Measurements from ENCODE around the gene PABPN1.

The PABPN1 gene

DNA sequence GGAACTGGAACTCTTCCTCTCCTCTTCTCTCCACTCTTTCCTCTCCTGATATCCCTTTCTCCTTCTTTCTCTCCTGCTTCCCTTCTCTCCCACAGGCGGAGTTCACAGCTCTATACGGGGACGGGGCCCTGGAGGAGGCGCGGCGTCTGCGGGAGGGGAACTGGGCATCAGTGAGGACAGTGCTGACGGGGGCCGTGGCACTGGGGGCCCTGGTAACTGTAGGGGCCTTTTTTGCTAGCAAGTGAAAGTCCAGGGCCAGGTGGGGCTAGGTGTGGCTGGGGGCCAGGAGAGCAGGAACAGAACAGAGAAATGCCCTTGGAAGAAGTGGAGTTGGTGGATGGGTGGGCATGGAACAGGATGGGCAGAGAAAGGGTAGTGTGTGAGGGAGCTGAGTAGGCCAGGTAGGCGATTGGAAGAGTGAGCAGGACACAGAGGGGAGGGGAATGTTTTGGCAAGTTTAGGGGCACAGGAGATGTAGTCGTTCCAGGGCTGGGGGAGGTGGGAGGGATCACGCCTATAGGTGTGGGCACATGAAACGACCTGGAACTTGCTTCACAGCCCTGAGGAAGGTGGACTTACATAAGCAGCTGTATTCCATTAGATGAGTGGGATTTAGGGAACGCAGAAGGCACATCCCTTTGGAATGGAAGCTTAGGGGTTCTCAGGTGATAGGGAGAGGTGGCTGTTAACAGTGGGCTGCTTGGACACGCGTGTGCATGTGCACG lies 12.4 kb upstream of the PABPN1 start:
- H3K27me3 ChIP-seq (ENCODE audit: insufficient read depth, low read length, poor library complexity), result no peaks in the 10 kb centered on the region
- TF ChIP-seq EZH2 (IDR thresholded peaks at IDR 0.05; ENCODE audit: borderline replicate concordance, low read depth, low read length, severe bottlenecking) (no peak), CTCF (IDR thresholded peaks at IDR 0.05; ENCODE audit: borderline replicate concordance, extremely low read depth, low read length, poor library complexity, severe bottlenecking) (no peak)
- H3K9ac ChIP-seq (ENCODE audit: low read depth, low read length), result no peak overlapping the region
- peaks cover 35% of the 10 kb centered on the region for H3K4me1 ChIP-seq (ENCODE audit: insufficient read depth, low read length)
- no peaks in the 10 kb centered on the region for H4K20me1 ChIP-seq (ENCODE audit: insufficient read depth, low read length)
- H3K36me3 ChIP-seq (ENCODE audit: insufficient read depth, low read length), result 0 out of 2 replicates have a peak, but pooled peaks cover 3% of the 10 kb centered on the region
- H3K9me3 ChIP-seq (ENCODE audit: insufficient read depth, low read length, severe bottlenecking), result no peaks in the 10 kb centered on the region
- no peak overlapping the region for H3K27ac ChIP-seq (ENCODE audit: low read length)
- H3K4me2 ChIP-seq (ENCODE audit: insufficient read depth, low read length), result no peak overlapping the region
- H3K4me3 ChIP-seq (ENCODE audit: low read depth in 1 of 2, low read length in 2 of 2), result no peak overlapping the region
- no peak for ATAC-seq (ENCODE audit: insufficient read depth, low read depth)
- no peak overlapping the region for H2AFZ ChIP-seq (ENCODE audit: low read depth, low read length)
- DNase-seq, result no peak
- H3K79me2 ChIP-seq (ENCODE audit: insufficient read depth, low read length), result peaks cover 3% of the 10 kb centered on the region

- Histone ChIP-seq H3K27me3 (ENCODE audit: insufficient read depth, low read length, poor library complexity) (no peaks in the 10 kb centered on the region), H3K4me2 (ENCODE audit: insufficient read depth, low read length) (no peak overlapping the region), H3K79me2 (ENCODE audit: insufficient read depth, low read length) (peaks cover 3% of the 10 kb centered on the region), H3K27ac (ENCODE audit: low read length) (no peak overlapping the region), H2AFZ (ENCODE audit: low read depth, low read length) (no peak overlapping the region), H3K4me3 (ENCODE audit: low read depth in 1 of 2, low read length in 2 of 2) (no peak overlapping the region), H3K36me3 (ENCODE audit: insufficient read depth, low read length) (0 out of 2 replicates have a peak, but pooled peaks cover 3% of the 10 kb centered on the region), H3K9ac (ENCODE audit: low read depth, low read length) (no peak overlapping the region), H3K4me1 (ENCODE audit: insufficient read depth, low read length) (peaks cover 26% of the 10 kb centered on the region), H4K20me1 (ENCODE audit: insufficient read depth, low read length) (no peaks in the 10 kb centered on the region), H3K9me3 (ENCODE audit: insufficient read depth, low read length, severe bottlenecking) (no peaks in the 10 kb centered on the region)
- TF ChIP-seq CTCF (IDR thresholded peaks at IDR 0.05; ENCODE audit: borderline replicate concordance, extremely low read depth, low read length, poor library complexity, severe bottlenecking) (no peak), EZH2 (IDR thresholded peaks at IDR 0.05; ENCODE audit: borderline replicate concordance, low read depth, low read length, severe bottlenecking) (no peak)
- DNase-seq (no peak), ATAC-seq (ENCODE audit: insufficient read depth, low read depth) (no peak)
These were observed 10.7 kb upstream of the PABPN1 start for GRCh38 chr14:23310546-23310945.

DNA sequence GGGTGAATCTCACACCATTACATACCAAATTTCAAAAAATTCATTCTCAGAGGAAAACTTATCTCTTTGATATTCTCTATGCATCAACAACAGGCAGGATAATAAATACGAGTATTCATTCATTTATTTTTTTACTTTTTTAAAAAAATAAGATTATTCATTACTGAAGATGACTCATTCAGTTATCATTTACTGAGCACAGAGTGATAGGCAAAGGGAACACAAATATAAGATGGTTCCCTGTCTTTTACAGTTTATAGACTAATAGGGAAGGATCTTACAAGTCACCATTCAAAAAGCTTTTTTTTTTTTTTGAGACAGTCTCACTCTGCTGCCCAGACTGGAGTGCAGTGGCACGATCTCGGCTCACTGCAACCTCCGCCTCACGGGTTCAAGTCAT lies 5.0 kb upstream of the PABPN1 start:
- no peaks in the 10 kb centered on the region for H3K9me3 ChIP-seq (ENCODE audit: insufficient read depth, low read length, severe bottlenecking)
- TF ChIP-seq EZH2 (IDR thresholded peaks at IDR 0.05; ENCODE audit: borderline replicate concordance, low read depth, low read length, severe bottlenecking), result no peak
- no peak for ATAC-seq (ENCODE audit: insufficient read depth, low read depth)
- no peaks in the 10 kb centered on the region for H3K36me3 ChIP-seq (ENCODE audit: insufficient read depth, low read length)
- H3K4me3 ChIP-seq (ENCODE audit: low read depth in 1 of 2, low read length in 2 of 2), result no peak overlapping the region
- H3K27ac ChIP-seq (ENCODE audit: low read length), result no peak overlapping the region
- 0 out of 2 replicates have a peak, but pooled peaks cover 5% of the 10 kb centered on the region for H3K79me2 ChIP-seq (ENCODE audit: insufficient read depth, low read length)
- DNase-seq, result no peak
- no peak overlapping the region for H3K4me2 ChIP-seq (ENCODE audit: insufficient read depth, low read length)
- peaks cover 15% of the 10 kb centered on the region for H3K4me1 ChIP-seq (ENCODE audit: insufficient read depth, low read length)
- no peak overlapping the region for H2AFZ ChIP-seq (ENCODE audit: low read depth, low read length)
- H3K9ac ChIP-seq (ENCODE audit: low read depth, low read length), result no peak overlapping the region
- no peaks in the 10 kb centered on the region for H4K20me1 ChIP-seq (ENCODE audit: insufficient read depth, low read length)
- no peaks in the 10 kb centered on the region for H3K27me3 ChIP-seq (ENCODE audit: insufficient read depth, low read length, poor library complexity)

DNA sequence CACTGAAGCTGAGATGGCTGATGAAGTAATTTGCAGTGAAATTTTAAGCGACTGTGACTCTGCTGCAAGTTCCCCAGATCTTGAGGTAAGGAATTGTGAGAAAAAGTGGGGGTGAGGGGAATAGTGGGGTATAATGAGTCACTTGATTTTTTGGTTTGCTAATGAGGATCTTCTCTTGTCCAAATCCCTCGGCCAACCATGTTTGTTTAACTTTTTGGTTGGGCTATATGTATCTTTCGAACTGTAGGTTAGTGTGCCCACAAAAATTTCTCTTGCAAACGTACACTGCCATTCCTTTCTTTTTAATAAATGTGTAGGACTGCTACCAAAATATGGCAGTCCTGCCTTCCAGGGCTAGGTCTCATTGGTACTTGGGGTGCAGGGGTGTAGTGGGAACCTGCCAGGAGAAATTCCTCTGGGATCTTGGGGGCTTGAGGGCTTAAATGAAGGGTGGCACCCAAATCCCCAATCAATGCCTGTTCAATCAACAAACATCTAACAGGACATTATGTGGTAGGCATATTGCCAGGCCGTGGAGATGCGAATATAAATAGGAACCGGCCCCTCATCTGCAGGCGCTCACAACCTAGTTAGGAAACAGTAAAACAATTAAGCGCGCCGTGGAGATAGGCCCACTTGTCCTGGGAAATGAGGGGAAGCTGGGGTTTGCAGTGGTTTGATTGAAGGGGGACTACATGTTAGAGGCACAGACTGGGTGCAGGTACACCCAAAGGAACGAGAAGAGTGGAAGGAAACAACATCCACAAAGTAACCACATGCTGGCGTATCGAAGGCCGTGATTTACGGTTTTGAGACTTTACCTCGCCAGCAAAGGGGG lies 1.3 kb upstream of the PABPN1 start:
- peaks cover 33% of the 10 kb centered on the region for H3K79me2 ChIP-seq (ENCODE audit: insufficient read depth, low read length)
- peak overlapping the region; percentile 21 to 71; a peak in 3 of 4 replicates for H3K4me3 ChIP-seq (ENCODE audit: low read depth in 1 of 2, low read length in 2 of 2)
- H3K4me1 ChIP-seq (ENCODE audit: insufficient read depth, low read length), result peaks cover 36% of the 10 kb centered on the region
- peak overlapping the region; percentile 81 for H2AFZ ChIP-seq (ENCODE audit: low read depth, low read length)
- no peak for DNase-seq
- TF ChIP-seq CTCF (IDR thresholded peaks at IDR 0.05; ENCODE audit: borderline replicate concordance, extremely low read depth, low read length, poor library complexity, severe bottlenecking) (no peak), EZH2 (IDR thresholded peaks at IDR 0.05; ENCODE audit: borderline replicate concordance, low read depth, low read length, severe bottlenecking) (no peak)
- peaks cover 22% of the 10 kb centered on the region for H4K20me1 ChIP-seq (ENCODE audit: insufficient read depth, low read length)
- no peak for ATAC-seq (ENCODE audit: insufficient read depth, low read depth)
- H3K9ac ChIP-seq (ENCODE audit: low read depth, low read length), result peak overlapping the region; percentile 63
- no peaks in the 10 kb centered on the region for H3K27me3 ChIP-seq (ENCODE audit: insufficient read depth, low read length, poor library complexity)
- H3K4me2 ChIP-seq (ENCODE audit: insufficient read depth, low read length), result peak overlapping the region; percentile 72
- H3K36me3 ChIP-seq (ENCODE audit: insufficient read depth, low read length), result peaks cover 31% of the 10 kb centered on the region
- peak overlapping the region; percentile 94 for H3K27ac ChIP-seq (ENCODE audit: low read length)
- H3K9me3 ChIP-seq (ENCODE audit: insufficient read depth, low read length, severe bottlenecking), result no peaks in the 10 kb centered on the region
